Measurements from ENCODE around the gene RPSA. TPM values are rescaled to one million over a fixed set of nuclear protein-coding genes. Genes with fewer than 3 reads are reported as not detected.

Gene RPSA
- total and polyA plus RNA-seq, 9 of the 15 experiments (the other 6 are each of a cell fraction or from before 2014, with no cell fraction given), result 2,290 to 4,272 (median 2,730) TPM

- TF ChIP-seq ZNF561 (CRISPR knock-in tag; conservative IDR thresholded peaks at IDR 0.05) (0 out of 2 replicates have a peak, but pooled peaks have one; percentile 61), KDM5B (IDR thresholded peaks at IDR 0.05; ENCODE audit: insufficient replicate concordance, low read depth, low read length) (peak; percentile 41), ZNF695 (CRISPR knock-in tag; IDR thresholded peaks at IDR 0.05) (0 out of 2 replicates have a peak, but pooled peaks have one; percentile 49), HBP1 (CRISPR knock-in tag; IDR thresholded peaks at IDR 0.05) (0 out of 2 replicates have a peak, but pooled peaks have one; percentile 87), RBM25 (IDR thresholded peaks at IDR 0.05; ENCODE audit: low read depth, low read length, severe bottlenecking) (no peak), POLR2A (conservative IDR thresholded peaks at IDR 0.05) (0 out of 2 replicates have a peak, but pooled peaks have one; percentile 46), ZBTB34 (CRISPR knock-in tag; IDR thresholded peaks at IDR 0.05) (no peak), NFXL1 (CRISPR knock-in tag; IDR thresholded peaks at IDR 0.05) (peak; percentile 88), PHF21A (IDR thresholded peaks at IDR 0.05; ENCODE audit: borderline replicate concordance, low read depth) (no peak), E2F8 (IDR thresholded peaks at IDR 0.05; ENCODE audit: low read depth, partially characterized antibody) (no peak), ZBTB17 (CRISPR knock-in tag; IDR thresholded peaks at IDR 0.05) (peak; percentile 19; the same call in 1 of the 2 replicates), HLTF (IDR thresholded peaks at IDR 0.05) (0 out of 2 replicates have a peak, but pooled peaks have one; percentile 20), HNRNPK (IDR thresholded peaks at IDR 0.05; ENCODE audit: low read depth, low read length, poor library complexity, severe bottlenecking) (no peak), ZNF12 (CRISPR knock-in tag; IDR thresholded peaks at IDR 0.05) (no peak), NR2F6 (CRISPR knock-in tag; IDR thresholded peaks at IDR 0.05) (no peak), ZNF324 (CRISPR knock-in tag; IDR thresholded peaks at IDR 0.05) (peak; percentile 39; the same call in 1 of the 2 replicates), ZBTB9 (CRISPR knock-in tag; IDR thresholded peaks at IDR 0.05) (0 out of 2 replicates have a peak, but pooled peaks have one; percentile 26), FOXA1 (IDR thresholded peaks at IDR 0.05; ENCODE audit: borderline replicate concordance) (no peak), POLR2AphosphoS5 (IDR thresholded peaks at IDR 0.05; ENCODE audit: control insufficient read depth, insufficient read depth, low read depth, low read length) (peak; percentile 34; the same call in 1 of the 2 replicates), NR4A1 (CRISPR knock-in tag; IDR thresholded peaks at IDR 0.05) (no peak), NR4A1 (tag; IDR thresholded peaks at IDR 0.05) (no peak), NFIC (IDR thresholded peaks at IDR 0.05) (peak; percentile 26; the same call in 1 of the 2 replicates)
Measured at GRCh38 chr3:39407773-39408492, 1.4 kb downstream of the RPSA start (continued).
